Measurements from ENCODE around the gene URAD. TPM values are rescaled to one million over a fixed set of nuclear protein-coding genes. Genes with fewer than 3 reads are reported as not detected.

URAD gene
- total RNA-seq, 1 donor from 2014 or later, result not detected

Other genes starting within 250 kb of the URAD start
- gene GSX1, start 196.2 kb downstream of the URAD start, total RNA-seq, result not detected
- gene PDX1, start 68.7 kb downstream of the URAD start, total RNA-seq, result not detected
- not detected for gene CDX2, start 19.4 kb downstream of the URAD start, total RNA-seq
- gene FLT3, start 111.9 kb upstream of the URAD start, total RNA-seq, result 0.11 TPM
- gene PAN3, start 149.9 kb upstream of the URAD start, total RNA-seq, result 8.1 TPM